Calu3 (cell line): ENCODE data around the gene ENPP6. TPM values are rescaled to one million over a fixed set of nuclear protein-coding genes. Genes with fewer than 3 reads are reported as not detected.

Source experiments
- BruUV-seq: library from RNA; stranded (reverse); fragments of 400-500 nt; replicated peaks from 2 replicates; lab custom pipeline; 2021; lab: Mats Ljungman, UMichigan
- CTCF ChIA-PET: fragments of 300-600 bp; sonication (Branson Sonifier 250); formaldehyde crosslinking; loops from one replicate; lab custom pipeline; 2022; ENCODE audit warnings: antibody characterized with exemption; lab: Charles Lee
- DNase-seq: peaks from one replicate; pipeline ENCODE4 v3.0.0; 2022
- H3K27ac Mint-ChIP-seq: one replicate; pipeline ENCODE4 v1.8.0; 2022; ENCODE audit warnings: mixed read lengths; ENCODE audit not compliant: unreplicated experiment
- H3K27me3 Mint-ChIP-seq: one replicate; pipeline ENCODE4 v1.8.0; 2022; ENCODE audit warnings: mixed read lengths; ENCODE audit not compliant: unreplicated experiment
- H3K36me3 Mint-ChIP-seq: one replicate; pipeline ENCODE4 v1.8.0; 2022; ENCODE audit warnings: mild to moderate bottlenecking, moderate library complexity, mixed read lengths; ENCODE audit not compliant: insufficient read depth, unreplicated experiment
- H3K4me1 Mint-ChIP-seq: one replicate; pipeline ENCODE4 v1.8.0; 2022; ENCODE audit warnings: mild to moderate bottlenecking, low read depth, mixed read lengths; ENCODE audit not compliant: unreplicated experiment
- H3K4me3 Mint-ChIP-seq: one replicate; pipeline ENCODE4 v1.8.0; 2022; ENCODE audit warnings: mild to moderate bottlenecking, low read depth, moderate library complexity, mixed read lengths; ENCODE audit not compliant: unreplicated experiment
- H3K9me3 Mint-ChIP-seq: one replicate; pipeline ENCODE4 v1.8.0; 2022; ENCODE audit warnings: low read depth, mixed read lengths; ENCODE audit not compliant: unreplicated experiment
- CTCF ChIP-seq: fragments of 200-600 bp; IDR thresholded peaks from one replicate; pipeline ENCODE4 v1.8.0; 2022; ENCODE audit warnings: antibody characterized with exemption; ENCODE audit not compliant: unreplicated experiment
- intact Hi-C: fragments of 100-400 bp; cut with micrococcal nuclease; formaldehyde crosslinking; loops from one replicate; pipeline ENCODE4 v1.10.0; 2022; ENCODE audit not compliant: unreplicated experiment
- total RNA-seq: library from RNA; stranded (reverse); gene quantifications from 2 replicates; pipeline ENCODE4 v1.2.3, GENCODE V29; 2022

The ENPP6 gene
- total RNA-seq, 1 experiment from 2014 or later: not detected

GRCh38 chr4:184263461-184263860 is 45.8 kb upstream of the ENPP6 start:
- TF ChIP-seq CTCF: no peak
- Mint-ChIP-seq H3K4me1 (peaks cover 19% of the 10 kb centered on the region), H3K36me3 (peaks cover 8% of the 10 kb centered on the region), H3K4me3 (no peak overlapping the region), H3K27ac (no peak overlapping the region), H3K9me3 (no peaks in the 10 kb centered on the region), H3K27me3 (no peaks in the 10 kb centered on the region)
- no TSS peak for BruUV-seq
- DNase-seq: no peak
- intact Hi-C loops: no loop called here
- CTCF ChIA-PET: interaction anchor here (0.8 to 1.5 kb wide), 5 partner anchors 18 to 833 kb away, joined by 3 to 9 read pairs (median 3); no protein-coding TSS in a partner anchor

- H3K27me3 Mint-ChIP-seq: no peaks in the 10 kb centered on the region
- no peak overlapping the region for H3K27ac Mint-ChIP-seq
- DNase-seq: no peak
- H3K4me3 Mint-ChIP-seq: no peak overlapping the region
- CTCF ChIA-PET: no interaction called here
- BruUV-seq: no TSS peak
- peaks cover 5% of the 10 kb centered on the region for H3K36me3 Mint-ChIP-seq
- no peak for TF ChIP-seq CTCF
- H3K4me1 Mint-ChIP-seq: peaks cover 17% of the 10 kb centered on the region
- no peaks in the 10 kb centered on the region for H3K9me3 Mint-ChIP-seq
- intact Hi-C loops: no loop called here
Observed at GRCh38 chr4:184262901-184263300, 45.2 kb upstream of the ENPP6 start.

GRCh38 chr4:184261246-184261645 is 43.6 kb upstream of the ENPP6 start:
- no peaks in the 10 kb centered on the region for H3K9me3 Mint-ChIP-seq
- no peak for TF ChIP-seq CTCF
- BruUV-seq: no TSS peak
- no peak overlapping the region for H3K27ac Mint-ChIP-seq
- H3K4me1 Mint-ChIP-seq: peaks cover 8% of the 10 kb centered on the region
- H3K27me3 Mint-ChIP-seq: no peaks in the 10 kb centered on the region
- intact Hi-C loops: no loop called here
- no peaks in the 10 kb centered on the region for H3K36me3 Mint-ChIP-seq
- DNase-seq: no peak
- H3K4me3 Mint-ChIP-seq: no peak overlapping the region
- CTCF ChIA-PET: interaction anchor here (0.7 to 0.8 kb wide), 3 partner anchors 10 to 449 kb away, joined by 3 to 11 read pairs (median 6); no protein-coding TSS in a partner anchor

GRCh38 chr4:184259866-184260265 is 42.2 kb upstream of the ENPP6 start:
- Mint-ChIP-seq H3K36me3 (no peaks in the 10 kb centered on the region), H3K27ac (no peak overlapping the region), H3K4me1 (no peaks in the 10 kb centered on the region), H3K9me3 (no peaks in the 10 kb centered on the region), H3K4me3 (no peak overlapping the region), H3K27me3 (no peaks in the 10 kb centered on the region)
- no TSS peak for BruUV-seq
- intact Hi-C loops: loop anchor here (10.0 kb wide), 1 partner anchor 425 kb away; no protein-coding TSS in a partner anchor
- no peak for TF ChIP-seq CTCF
- no peak for DNase-seq
- CTCF ChIA-PET: no interaction called here
